ENCODE data around the gene MTA1.
A peak's percentile ranks its signal among the peaks of the same experiment; 100 is the strongest.

Gene MTA1

GRCh38 chr14:105419195-105420091 lies at the start of gene MTA1:
Gene MTA1, plus strand, starts transcription at chr14:105419827. Its CDS starts 209 bp downstream, at chr14:105420036.
- intact Hi-C loops (cut with DNase I; ENCODE audit: low total_unique reads) = no loop called here

DNA sequence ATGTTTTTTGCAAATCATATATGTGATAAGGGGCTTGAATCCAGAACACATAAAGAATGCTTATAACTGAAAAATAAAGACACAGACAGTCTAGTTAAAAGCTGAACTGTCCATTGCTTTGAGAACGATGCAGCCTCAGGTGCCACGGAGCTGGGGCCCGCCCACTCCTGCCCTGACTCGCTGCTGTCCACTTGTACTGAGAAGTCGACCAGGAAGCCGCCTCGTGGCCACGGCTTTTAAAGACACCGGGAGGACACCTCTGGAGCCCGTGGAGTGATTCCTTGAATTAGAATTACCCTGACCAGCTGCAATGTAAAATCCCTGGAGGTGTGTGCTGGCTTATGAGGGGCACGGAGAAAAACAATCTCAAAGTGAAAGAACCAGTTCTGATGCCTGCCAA lies 45.2 kb upstream of the MTA1 start:
- H3K36me3 ChIP-seq = peaks cover 6 to 16% (median 10%) of the 10 kb centered on the region in 3 donors
- no peak for DNase-seq
- TF ChIP-seq, protein P1, sequence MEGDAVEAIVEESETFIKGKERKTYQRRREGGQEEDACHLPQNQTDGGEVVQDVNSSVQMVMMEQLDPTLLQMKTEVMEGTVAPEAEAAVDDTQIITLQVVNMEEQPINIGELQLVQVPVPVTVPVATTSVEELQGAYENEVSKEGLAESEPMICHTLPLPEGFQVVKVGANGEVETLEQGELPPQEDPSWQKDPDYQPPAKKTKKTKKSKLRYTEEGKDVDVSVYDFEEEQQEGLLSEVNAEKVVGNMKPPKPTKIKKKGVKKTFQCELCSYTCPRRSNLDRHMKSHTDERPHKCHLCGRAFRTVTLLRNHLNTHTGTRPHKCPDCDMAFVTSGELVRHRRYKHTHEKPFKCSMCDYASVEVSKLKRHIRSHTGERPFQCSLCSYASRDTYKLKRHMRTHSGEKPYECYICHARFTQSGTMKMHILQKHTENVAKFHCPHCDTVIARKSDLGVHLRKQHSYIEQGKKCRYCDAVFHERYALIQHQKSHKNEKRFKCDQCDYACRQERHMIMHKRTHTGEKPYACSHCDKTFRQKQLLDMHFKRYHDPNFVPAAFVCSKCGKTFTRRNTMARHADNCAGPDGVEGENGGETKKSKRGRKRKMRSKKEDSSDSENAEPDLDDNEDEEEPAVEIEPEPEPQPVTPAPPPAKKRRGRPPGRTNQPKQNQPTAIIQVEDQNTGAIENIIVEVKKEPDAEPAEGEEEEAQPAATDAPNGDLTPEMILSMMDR (IDR thresholded peaks at IDR 0.05) = no peak
- H3K27ac ChIP-seq = no peak overlapping the region
- no peaks in the 10 kb centered on the region for H3K9me3 ChIP-seq
- intact Hi-C loops (cut with DNase I; ENCODE audit: low total_unique reads) = no loop called here
- H3K4me1 ChIP-seq = no peaks in the 10 kb centered on the region
- H3K4me3 ChIP-seq = no peak overlapping the region
- H3K27me3 ChIP-seq = no peaks in the 10 kb centered on the region

More at GRCh38 chr14:105419195-105420091, at the start of gene MTA1:
- no peak for DNase-seq
- H3K4me1 ChIP-seq = peaks cover 0 to 49% (median 41%) of the 10 kb centered on the region in 4 donors
- no peaks in the 10 kb centered on the region for H3K36me3 ChIP-seq
- no peaks in the 10 kb centered on the region for H3K9me3 ChIP-seq
- H3K27ac ChIP-seq = peak within 1 kb of the TSS; percentile 74 to 81
- H3K4me3 ChIP-seq = peak within 1 kb of the TSS; percentile 61 to 69
- TF ChIP-seq, protein P1 (IDR thresholded peaks at IDR 0.05) = no peak
- H3K27me3 ChIP-seq = no peaks in the 10 kb centered on the region

- peaks cover 0 to 16% (median 16%) of the 10 kb centered on the region in 3 donors for H3K36me3 ChIP-seq
- intact Hi-C loops (cut with DNase I; ENCODE audit: low total_unique reads) = no loop called here
- H3K27ac ChIP-seq = no peak overlapping the region
- H3K27me3 ChIP-seq = no peaks in the 10 kb centered on the region
- no peak overlapping the region for H3K4me3 ChIP-seq
- no peaks in the 10 kb centered on the region for H3K9me3 ChIP-seq
- DNase-seq = no peak
- H3K4me1 ChIP-seq = no peaks in the 10 kb centered on the region
- TF ChIP-seq, protein P1 (IDR thresholded peaks at IDR 0.05) = no peak
These were observed 44.0 kb upstream of the MTA1 start for GRCh38 chr14:105375635-105376057.

DNA sequence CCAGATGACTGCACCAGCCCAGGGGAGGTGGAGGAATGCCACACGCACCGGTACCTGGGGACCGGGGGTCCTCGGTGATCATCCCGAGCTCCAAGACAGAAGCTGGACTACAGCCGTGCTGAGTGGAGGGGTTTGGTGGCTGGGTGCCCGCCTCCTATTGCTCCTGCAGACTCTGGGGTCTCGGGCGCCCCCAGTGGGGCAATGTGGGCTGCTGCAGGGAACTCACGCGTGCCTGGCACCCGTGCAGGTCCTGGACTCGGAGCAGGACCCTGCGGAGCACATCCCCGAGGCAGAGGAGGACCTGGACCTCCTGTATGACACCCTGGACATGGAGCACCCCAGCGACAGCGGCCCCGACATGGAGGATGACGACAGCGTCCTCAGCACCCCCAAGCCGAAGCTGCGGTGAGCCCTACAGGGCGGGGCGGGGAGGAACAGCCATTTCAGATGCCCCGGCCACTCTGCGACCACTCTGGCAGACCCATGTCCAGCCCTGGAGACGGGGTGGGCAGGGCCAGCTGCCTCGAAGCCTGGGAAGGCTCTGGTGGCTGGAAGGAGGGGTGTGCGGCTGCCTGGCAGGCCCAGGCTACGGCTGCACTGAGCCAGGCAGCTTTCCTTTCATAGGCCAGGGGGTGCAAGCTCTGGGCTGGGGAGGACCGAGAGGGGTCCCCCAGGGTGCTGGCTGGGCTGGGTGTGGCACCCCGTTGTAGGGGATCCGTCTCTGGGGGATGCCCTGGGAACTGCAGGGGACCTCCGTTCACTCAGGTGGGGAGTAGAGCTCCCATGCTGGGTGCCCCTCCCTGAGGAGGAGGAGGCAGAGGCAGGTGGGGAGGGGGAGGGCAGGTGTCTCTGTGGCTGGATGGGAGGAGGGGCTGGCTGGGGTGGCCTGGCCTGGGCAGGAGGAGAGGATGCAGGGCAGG lies 42.8 kb upstream of the MTA1 start:
- Histone ChIP-seq H3K36me3 (peaks cover 0 to 28% (median 27%) of the 10 kb centered on the region in 3 donors), H3K9me3 (no peaks in the 10 kb centered on the region), H3K27ac (no peak overlapping the region), H3K27me3 (no peaks in the 10 kb centered on the region), H3K4me3 (no peak overlapping the region), H3K4me1 (no peaks in the 10 kb centered on the region)
- TF ChIP-seq, protein P1 (IDR thresholded peaks at IDR 0.05) = no peak
- no peak for DNase-seq
- intact Hi-C loops (cut with DNase I; ENCODE audit: low total_unique reads) = no loop called here

DNA sequence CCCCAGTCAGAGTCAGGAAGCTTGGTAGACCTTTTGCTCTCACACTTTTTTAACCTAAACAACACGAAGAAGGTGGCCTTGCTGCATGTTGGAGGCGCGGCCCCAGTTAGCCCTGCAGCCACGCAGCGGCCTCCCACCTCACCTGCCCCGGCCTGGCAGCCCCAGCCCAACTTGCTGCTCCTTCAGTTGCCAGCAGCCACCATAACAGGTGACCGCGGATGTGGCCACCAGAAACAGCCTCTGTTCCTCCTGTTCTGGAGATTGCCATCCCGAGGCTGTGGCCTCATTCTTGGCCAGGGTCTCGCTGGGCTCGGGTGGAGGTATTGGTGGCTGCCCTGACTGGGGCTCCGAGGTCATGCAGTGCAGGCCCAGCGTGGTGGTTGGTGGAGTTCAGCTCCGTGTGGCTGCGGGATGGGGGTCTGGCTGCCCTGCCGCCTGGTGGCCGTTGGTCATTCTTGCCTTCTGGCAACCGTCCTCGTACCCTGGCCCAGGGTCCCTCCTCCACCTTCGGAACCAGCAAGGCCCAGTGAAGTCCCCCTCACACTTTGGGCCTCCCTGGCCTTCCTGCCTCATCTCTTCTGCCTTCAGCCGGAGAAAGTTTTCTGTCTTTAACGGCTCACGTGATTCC lies 42.0 kb upstream of the MTA1 start:
- intact Hi-C loops (cut with DNase I; ENCODE audit: low total_unique reads) = no loop called here
- no peak for DNase-seq
- Histone ChIP-seq H3K4me3 (no peak overlapping the region), H3K36me3 (peaks cover 6 to 37% (median 36%) of the 10 kb centered on the region in 3 donors), H3K27ac (no peak overlapping the region), H3K27me3 (no peaks in the 10 kb centered on the region), H3K4me1 (no peaks in the 10 kb centered on the region), H3K9me3 (no peaks in the 10 kb centered on the region)
- TF ChIP-seq, protein P1 (IDR thresholded peaks at IDR 0.05) = no peak
